HG02885 (cell line): ENCODE results near the gene OPA1.
A peak's percentile ranks its signal among the peaks of the same experiment; 100 is the strongest.

Source experiments
- ATAC-seq: cut with Tn5 transposase; IDR thresholded peaks from one replicate; pipeline ENCODE4 v1.9.1; 2021; ENCODE audit warnings: mild to moderate bottlenecking; ENCODE audit not compliant: unreplicated experiment, poor library complexity

OPA1 gene

GRCh38 chr3:193640728-193641439 lies 47.9 kb downstream of the OPA1 start:
- no peak for ATAC-seq

- ATAC-seq = no peak
These were observed 48.4 kb downstream of the OPA1 start for GRCh38 chr3:193641440-193641775.

GRCh38 chr3:193645806-193646205 lies 52.8 kb downstream of the OPA1 start:
- no peak for ATAC-seq

DNA sequence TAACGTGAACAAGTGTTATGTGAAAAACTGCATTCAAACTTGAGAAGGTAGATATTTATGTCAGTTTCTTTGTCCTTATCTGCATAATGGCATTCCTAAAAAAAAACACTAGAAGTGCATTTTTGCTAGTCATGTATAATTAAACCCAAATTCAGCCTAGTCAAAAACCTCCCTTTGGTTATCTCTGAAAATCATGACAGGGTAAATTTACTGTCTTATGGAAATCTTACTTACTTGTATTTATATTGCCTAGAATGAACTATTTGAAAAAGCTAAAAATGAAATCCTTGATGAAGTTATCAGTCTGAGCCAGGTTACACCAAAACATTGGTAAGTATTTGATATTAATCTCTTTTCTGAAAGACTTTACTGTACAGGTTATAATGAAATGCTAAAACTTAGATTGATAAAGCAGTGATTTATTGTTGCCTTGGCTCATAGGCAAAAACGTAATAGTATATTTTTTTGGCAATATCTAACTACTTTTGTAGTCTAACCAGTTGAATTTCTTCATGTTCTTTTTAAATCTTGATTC lies 55.6 kb downstream of the OPA1 start:
- ATAC-seq = no peak

DNA sequence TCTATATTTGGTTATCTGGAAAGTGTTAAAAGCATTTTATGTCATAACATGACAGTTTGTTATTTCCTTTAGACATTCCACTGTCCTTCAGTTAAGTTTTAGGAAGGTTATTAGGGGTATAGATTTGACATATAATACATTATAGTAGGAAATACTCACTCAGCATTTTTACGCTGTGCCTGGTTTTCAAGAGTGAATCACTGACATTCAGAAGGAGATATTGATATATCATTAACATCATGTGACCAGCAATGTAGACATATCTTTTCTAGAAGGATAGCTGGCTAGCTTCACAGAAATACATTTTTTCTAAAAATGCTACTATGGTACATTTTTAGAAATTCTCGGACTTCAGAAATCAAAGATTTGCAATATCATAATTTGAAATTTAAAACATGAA lies 57.6 kb downstream of the OPA1 start:
- no peak for ATAC-seq

DNA sequence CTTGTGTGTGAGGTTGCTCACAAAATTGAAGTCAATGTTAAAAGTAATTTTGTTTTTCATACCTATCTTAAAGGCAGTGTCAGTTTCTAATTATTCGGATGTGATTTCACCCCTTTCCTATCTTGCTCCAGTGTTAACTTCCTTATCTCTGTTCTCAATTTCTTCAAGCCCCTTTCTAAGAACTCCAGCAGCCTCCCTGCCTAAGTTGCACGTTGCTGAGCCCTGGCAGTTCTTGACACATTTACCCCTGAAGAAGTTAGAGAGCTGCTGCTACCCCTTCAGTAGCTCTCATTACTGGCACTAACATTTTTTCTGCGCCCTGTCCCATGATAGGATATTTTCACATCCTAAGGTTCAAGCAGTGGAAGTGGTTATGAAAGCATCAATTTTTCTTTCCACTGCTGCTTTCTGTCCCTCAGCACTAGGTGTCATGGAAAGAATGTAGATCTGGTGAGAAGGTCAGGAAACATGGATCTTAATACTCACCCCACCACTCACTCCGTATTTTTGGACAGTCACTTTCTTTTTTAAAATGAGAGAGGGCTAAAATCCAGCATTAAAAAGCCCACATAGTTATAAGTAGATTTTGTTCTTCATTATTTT lies 62.9 kb downstream of the OPA1 start:
- ATAC-seq = no peak

- no peak for ATAC-seq
These were observed 63.4 kb downstream of the OPA1 start for GRCh38 chr3:193656445-193656844.

GRCh38 chr3:193656878-193657282 lies 63.9 kb downstream of the OPA1 start:
- no peak for ATAC-seq

DNA sequence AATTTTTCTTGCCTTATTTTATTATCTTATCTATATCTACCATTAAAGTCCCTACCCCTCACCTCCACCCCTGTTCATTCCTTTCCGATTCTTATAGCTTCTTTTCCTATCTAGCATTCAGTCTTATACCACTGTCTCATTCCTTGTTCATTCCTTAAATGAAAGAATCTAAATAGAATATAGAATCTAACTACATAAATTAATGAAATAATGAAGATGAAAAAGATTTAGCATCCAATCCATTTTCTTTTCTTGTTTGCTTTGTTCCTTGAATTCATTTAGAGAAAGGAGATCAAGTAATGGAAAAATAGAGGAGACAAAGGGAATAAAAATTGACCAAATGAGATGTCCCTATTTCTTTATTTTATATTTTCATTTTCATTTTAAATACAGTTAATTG lies 67.2 kb downstream of the OPA1 start:
- no peak for ATAC-seq

DNA sequence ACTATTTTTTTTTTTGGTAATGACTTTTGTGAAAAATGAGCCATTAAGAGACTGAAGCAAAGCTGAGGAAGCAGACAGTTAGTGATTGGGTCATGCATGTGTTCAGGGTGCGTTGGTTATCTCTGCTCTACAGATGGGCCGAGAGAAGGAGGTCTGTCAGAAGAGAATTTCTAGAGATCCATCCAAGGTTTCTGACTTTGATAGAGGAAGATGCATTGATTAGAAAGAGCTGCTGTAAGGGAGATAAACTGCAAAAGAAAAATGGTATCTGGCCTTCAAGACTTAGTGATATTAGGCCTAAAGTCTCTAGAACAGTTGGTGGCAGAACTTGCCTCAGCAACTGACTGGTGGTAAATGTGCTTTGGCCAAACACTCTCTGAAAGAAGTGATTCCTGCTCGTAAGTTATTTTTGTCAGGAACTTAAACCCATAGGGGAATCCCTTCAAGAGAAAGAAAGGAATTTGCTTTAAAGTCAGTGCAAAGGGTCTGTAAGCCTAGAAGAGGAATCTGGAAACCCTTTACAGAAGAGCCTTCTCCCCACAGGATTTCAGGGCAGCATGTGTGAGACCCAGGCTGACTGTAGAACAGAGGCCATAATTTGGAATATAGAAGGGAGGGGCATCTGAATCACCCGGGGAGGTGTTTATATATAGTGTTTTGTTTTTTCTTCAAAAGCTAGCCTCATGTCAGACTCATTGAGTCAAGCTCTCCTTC lies 67.8 kb downstream of the OPA1 start:
- no peak for ATAC-seq

GRCh38 chr3:193662757-193663322 lies 69.8 kb downstream of the OPA1 start:
- no peak for ATAC-seq

DNA sequence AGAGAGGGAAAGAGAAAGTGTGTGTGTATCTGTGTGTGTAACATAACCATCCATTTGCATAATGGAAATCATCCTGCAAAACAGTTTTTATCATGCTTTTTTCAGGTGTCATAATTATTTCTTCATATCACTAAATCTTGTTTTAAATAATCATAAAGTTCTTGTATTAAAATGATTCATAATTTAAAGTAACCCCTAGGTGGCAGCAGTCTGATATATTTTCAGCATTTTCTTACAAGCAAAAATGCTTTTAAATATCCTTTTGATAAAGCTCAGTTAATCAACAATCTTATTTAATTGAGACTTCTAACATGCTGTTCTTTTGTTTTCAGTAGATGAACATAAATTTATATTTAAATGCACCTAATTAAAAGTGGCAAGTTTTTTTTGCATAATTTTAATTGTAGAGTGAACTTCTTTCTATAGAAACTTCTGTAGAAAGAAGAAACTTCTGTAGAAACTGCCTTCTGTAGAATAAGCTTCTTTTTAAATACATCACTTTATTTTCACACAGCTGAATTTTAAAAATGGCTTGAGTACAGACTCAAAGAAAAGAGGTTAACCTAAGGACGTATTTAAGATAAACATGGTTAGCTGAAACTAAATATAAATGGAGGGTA lies 72.5 kb downstream of the OPA1 start:
- ATAC-seq = no peak

DNA sequence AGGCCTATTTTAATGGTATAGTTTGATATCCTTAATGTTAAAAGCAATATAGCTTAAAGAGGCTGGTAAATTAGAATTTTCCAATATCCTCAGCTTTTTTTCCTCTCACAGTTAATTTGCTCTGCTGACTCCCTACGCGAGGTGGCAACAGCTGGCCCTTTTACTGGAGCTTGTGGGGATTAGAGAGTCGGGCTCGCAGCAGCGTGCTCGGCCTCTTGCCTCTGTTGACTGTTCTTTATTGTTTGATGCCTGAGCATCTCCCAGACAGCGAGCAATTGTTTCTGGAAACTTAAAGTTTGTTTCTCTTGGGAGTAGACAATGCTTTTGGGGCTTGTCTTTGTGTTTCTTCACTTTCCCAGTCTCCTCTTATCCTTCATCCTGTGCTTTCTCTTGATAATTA lies 80.8 kb downstream of the OPA1 start:
- no peak for ATAC-seq

DNA sequence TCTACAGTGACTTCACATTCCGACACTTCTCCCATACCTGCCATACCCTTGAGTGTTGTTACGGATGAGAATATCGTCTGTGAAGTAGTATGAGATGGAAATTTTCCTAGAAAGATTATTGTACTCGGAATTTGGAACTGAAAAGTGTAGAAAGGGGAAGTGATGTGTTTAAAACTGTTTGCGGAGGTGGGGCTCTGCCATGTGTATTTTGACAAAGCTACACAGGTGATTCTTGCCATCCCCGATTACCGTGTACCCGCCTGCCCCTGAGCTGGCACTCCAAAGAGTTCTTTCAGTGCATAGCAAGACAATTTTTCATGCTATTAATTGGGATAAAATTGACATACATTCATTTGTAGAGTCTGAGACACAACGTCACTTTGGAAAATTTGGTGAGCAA lies 81.7 kb downstream of the OPA1 start:
- ATAC-seq = no peak

DNA sequence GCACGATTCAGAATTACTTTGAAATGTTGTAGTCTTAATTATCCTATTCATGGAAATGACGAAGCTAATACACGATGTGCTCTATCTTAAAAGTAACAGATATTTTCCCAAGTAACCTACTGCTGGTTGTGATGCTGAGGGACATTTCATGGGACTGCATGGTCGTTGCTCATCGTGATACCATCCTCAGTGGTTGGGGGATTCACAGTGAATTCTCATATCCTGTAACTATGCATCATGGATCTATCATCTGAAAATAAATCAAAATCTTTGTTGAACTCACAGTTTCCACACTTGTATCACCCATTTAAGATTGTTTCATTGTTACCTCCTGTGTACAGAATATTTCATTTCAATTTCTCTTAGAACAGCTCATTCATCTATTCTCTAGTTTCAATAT lies 84.7 kb downstream of the OPA1 start:
- no peak for ATAC-seq

- ATAC-seq = no peak
These were observed 87.2 kb downstream of the OPA1 start for GRCh38 chr3:193680220-193680619.

- ATAC-seq = no peak
These were observed 88.6 kb downstream of the OPA1 start for GRCh38 chr3:193681631-193682030.

- peak; percentile 40 for ATAC-seq
These were observed 93.9 kb downstream of the OPA1 start for GRCh38 chr3:193686665-193687483.

DNA sequence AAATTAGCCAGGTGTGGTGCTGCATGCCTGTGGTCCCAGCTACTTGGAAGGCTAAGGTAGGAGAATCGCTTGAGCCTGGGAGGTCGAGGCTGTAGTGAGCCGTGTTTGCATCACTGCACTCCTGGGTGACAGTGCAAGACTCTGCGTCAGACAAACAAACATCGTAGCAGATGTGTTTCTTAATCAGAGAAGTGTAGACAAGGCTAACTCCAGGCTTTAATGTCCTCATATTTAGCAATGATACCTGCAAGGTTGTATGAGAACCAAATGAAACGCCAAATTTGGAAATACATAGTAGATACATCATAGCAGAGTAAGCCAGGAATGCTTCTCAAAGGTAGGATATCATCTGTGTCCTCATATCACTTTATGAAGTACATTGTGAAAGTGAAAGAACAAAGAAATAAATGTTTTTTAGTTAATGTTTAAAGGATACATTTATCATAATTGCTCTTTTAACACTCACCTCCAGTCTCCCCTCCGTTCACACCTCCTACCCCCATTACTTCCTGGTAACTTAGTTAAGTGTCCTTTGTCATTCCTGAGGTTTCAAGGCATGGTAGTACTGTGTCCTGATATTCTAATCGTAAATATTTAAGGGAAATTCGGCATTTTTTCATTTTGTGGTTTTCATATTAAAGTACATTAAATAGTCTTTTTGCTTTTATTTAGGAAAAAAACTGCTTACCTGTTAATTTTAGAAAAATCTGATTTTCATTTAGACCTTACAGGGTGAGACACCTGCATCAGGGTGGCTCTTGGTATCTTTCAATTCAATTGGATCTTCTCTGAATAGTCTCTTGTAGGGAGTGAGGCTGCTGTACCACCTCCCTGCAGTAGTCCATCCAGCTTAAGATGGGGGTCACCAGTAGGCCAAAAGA lies 96.1 kb downstream of the OPA1 start:
- ATAC-seq = no peak
